GM12892 (cell line): Measurements from ENCODE around the gene ZNF660.

ENCODE experiments used
- POLR2AphosphoS5 ChIP-seq: IDR thresholded peaks from 2 replicates; pipeline ENCODE4 v1.6.1; 2011; ENCODE audit warnings: low read depth, low read length, control low read depth
- TAF1 ChIP-seq: IDR thresholded peaks from 2 replicates; pipeline ENCODE4 v1.6.1; 2011; ENCODE audit warnings: low read depth, mild to moderate bottlenecking, control low read depth, low read length, borderline replicate concordance

DNA sequence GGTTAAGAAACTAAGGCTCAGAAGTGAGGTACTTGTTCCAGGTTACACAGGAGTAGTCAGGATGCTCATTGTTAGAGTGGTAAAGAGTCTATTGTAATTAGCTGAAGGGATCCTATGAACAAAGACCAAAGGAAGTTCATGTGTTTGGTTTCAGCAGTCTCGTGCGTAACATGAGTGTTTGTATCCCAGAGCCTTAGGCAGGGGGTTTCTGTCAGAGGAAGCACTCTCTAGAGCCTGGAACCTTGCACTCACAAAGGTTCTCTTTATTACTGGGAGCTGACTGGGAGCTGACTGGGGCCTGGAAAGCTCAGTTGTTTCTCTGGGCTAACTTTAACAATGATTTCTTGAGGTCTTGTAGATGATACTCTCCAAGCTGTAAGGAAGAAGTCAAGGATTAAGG lies 44.0 kb downstream of the ZNF660 start:
- TF ChIP-seq POLR2AphosphoS5 (no peak), TAF1 (no peak)
